A549 (cell line): ENCODE measurements around the gene PTPRE. TPM values are rescaled to one million over a fixed set of nuclear protein-coding genes. Genes with fewer than 3 reads are reported as not detected.

Experiments
- ATAC-seq, 2 experiments: fragments of 200-7000 bp in 1 of 2; fragments of >200 bp in 1 of 2; cut with Nextera tagmentation in 1 of 2; cut with Tn5 transposase in 1 of 2; 3 replicates each; pipeline versions ENCODE4 v1.8.0 to v1.9.1; 2018 to 2020; ENCODE audit warnings: mild to moderate bottlenecking in 1 of 2, moderate library complexity in 1 of 2
- CTCF ChIA-PET: fragments of 300-600 bp; sonication (Branson Sonifier 250); formaldehyde crosslinking; extraction: SDS; loops from one replicate; lab custom pipeline; 2021; ENCODE audit warnings: antibody characterized with exemption, inconsistent platforms; lab: Yijun Ruan, JAX
- POLR2A ChIA-PET: fragments of 350-600 bp; formaldehyde crosslinking; extraction: SDS; loops from one replicate; lab custom pipeline; 2021; ENCODE audit warnings: antibody characterized with exemption, inconsistent platforms; lab: Yijun Ruan, JAX
- DNase-seq, 2 experiments: peaks; one replicate each; pipeline versions ENCODE4 v3.0.0 to v3.0.0-alpha.2; 2011 to 2016; ENCODE audit warnings: low read depth in 1 of 2, low spot score in 1 of 2
- FAIRE-seq: peaks from 2 replicates; lab custom pipeline; 2011; peaks lifted over from hg19 to GRCh38; lab: Jason Lieb, UNC
- H3K27ac ChIP-seq, 2 experiments: fragments of >200 bp; sonication (Bioruptor Twin); formaldehyde crosslinking; 3 replicates each; pipeline ENCODE4 v1.5.1; 2016 to 2017
- H3K4me1 ChIP-seq: fragments of >200 bp; sonication (Bioruptor Twin); formaldehyde crosslinking; 3 replicates; pipeline ENCODE4 v1.6.1; 2016
- H3K4me2 ChIP-seq: fragments of >200 bp; sonication (Bioruptor Twin); formaldehyde crosslinking; 3 replicates; pipeline ENCODE4 v1.6.1; 2016
- H3K4me3 ChIP-seq: fragments of >200 bp; sonication (Bioruptor Twin); formaldehyde crosslinking; 3 replicates; pipeline ENCODE4 v1.5.1; 2016
- H3K9me3 ChIP-seq: fragments of >200 bp; sonication (Bioruptor Twin); formaldehyde crosslinking; 3 replicates; pipeline ENCODE4 v1.6.1; 2016
- CBX8 ChIP-seq: fragments of 200-600 bp; sonication (generic); IDR thresholded peaks from 2 replicates; pipeline ENCODE4 v1.6.1; 2016
- CEBPB ChIP-seq, 2 experiments: fragments of >200 bp in 1 of 2; sonication (Bioruptor Twin) in 1 of 2; formaldehyde crosslinking in 1 of 2; IDR thresholded peaks; 2 replicates each; pipeline ENCODE4 v1.6.1; 2012 to 2016
- CHD2 ChIP-seq: fragments of 150-350 bp; IDR thresholded peaks from 2 replicates; pipeline ENCODE4 v1.6.1; 2014; ENCODE audit warnings: low read length; ENCODE audit not compliant: partially characterized antibody
- CHD4 ChIP-seq: fragments of 200-600 bp; sonication (generic); IDR thresholded peaks from 2 replicates; pipeline ENCODE4 v1.6.1; 2016; ENCODE audit warnings: antibody characterized with exemption, mild to moderate bottlenecking, borderline replicate concordance
- CTCF ChIP-seq: fragments of >200 bp; sonication (Bioruptor Twin); formaldehyde crosslinking; IDR thresholded peaks from 3 replicates; pipeline ENCODE4 v1.5.1; 2016
- ESRRA ChIP-seq: fragments of 150-350 bp; IDR thresholded peaks from 2 replicates; pipeline ENCODE4 v1.6.1; 2014; ENCODE audit warnings: mild to moderate bottlenecking, low read length, borderline replicate concordance
- FOSB ChIP-seq: fragments of 250-450 bp; sonication (Bioruptor Pico); IDR thresholded peaks from 2 replicates; pipeline ENCODE4 v1.5.0; 2020; ENCODE audit warnings: mild to moderate bottlenecking, moderate library complexity
- FOSL2 ChIP-seq, 2 experiments: fragments of 450-650 bp in 1 of 2; fragments of >200 bp in 1 of 2; sonication (Bioruptor Twin) in 1 of 2; formaldehyde crosslinking; IDR thresholded peaks; 2 replicates each; pipeline versions ENCODE4 v1.5.0 to v1.6.1; 2016 to 2020; ENCODE audit warnings: mild to moderate bottlenecking in 1 of 2, moderate library complexity in 1 of 2
- HDAC2 ChIP-seq: fragments of 200-600 bp; sonication (generic); IDR thresholded peaks from 2 replicates; pipeline ENCODE4 v1.6.1; 2016
- HES2 ChIP-seq: fragments of >200 bp; sonication (Bioruptor Twin); formaldehyde crosslinking; IDR thresholded peaks from 2 replicates; pipeline ENCODE4 v1.6.1; 2016
- HEYL ChIP-seq: fragments of 250-450 bp; sonication (Bioruptor Pico); IDR thresholded peaks from 2 replicates; pipeline ENCODE4 v1.8.0; 2021; ENCODE audit warnings: mild to moderate bottlenecking, moderate library complexity
- HOXA7 ChIP-seq: fragments of 250-450 bp; sonication (Bioruptor Pico); IDR thresholded peaks from 2 replicates; pipeline ENCODE4 v1.5.0; 2020; ENCODE audit warnings: mild to moderate bottlenecking, moderate library complexity
- HOXB13 ChIP-seq: fragments of 250-450 bp; sonication (Bioruptor Pico); IDR thresholded peaks from 2 replicates; pipeline ENCODE4 v1.5.0; 2020; ENCODE audit warnings: low read depth, mild to moderate bottlenecking, moderate library complexity
- HOXB5 ChIP-seq: fragments of 250-450 bp; sonication (Bioruptor Pico); IDR thresholded peaks from 2 replicates; pipeline ENCODE4 v1.5.0; 2020; ENCODE audit warnings: mild to moderate bottlenecking, moderate library complexity
- JUN ChIP-seq, 2 experiments: fragments of >200 bp; sonication (Bioruptor Twin); formaldehyde crosslinking; IDR thresholded peaks; 2 replicates in 1 of 2; 3 replicates in 1 of 2; pipeline ENCODE4 v1.6.1; 2016 to 2017
- JUNB ChIP-seq: fragments of >200 bp; sonication (Bioruptor Twin); formaldehyde crosslinking; IDR thresholded peaks from 2 replicates; pipeline ENCODE4 v1.6.1; 2016
- KDM1A ChIP-seq: fragments of 200-600 bp; sonication (generic); IDR thresholded peaks from 2 replicates; pipeline ENCODE4 v1.6.1; 2016; ENCODE audit warnings: low read depth, mild to moderate bottlenecking
- KDM5A ChIP-seq: fragments of 200-600 bp; sonication (generic); IDR thresholded peaks from 2 replicates; pipeline ENCODE4 v1.6.1; 2016; ENCODE audit warnings: antibody characterized with exemption, mild to moderate bottlenecking
- MAFK ChIP-seq: fragments of 450-650 bp; IDR thresholded peaks from 2 replicates; pipeline ENCODE4 v1.6.1; 2014; ENCODE audit not compliant: partially characterized antibody
- MAZ ChIP-seq: fragments of 150-350 bp; IDR thresholded peaks from 2 replicates; pipeline ENCODE4 v1.6.1; 2014; ENCODE audit warnings: antibody characterized with exemption, low read depth, low read length, borderline replicate concordance
- MYC ChIP-seq: IDR thresholded peaks from 2 replicates; pipeline ENCODE4 v1.6.1; 2012; ENCODE audit warnings: mild to moderate bottlenecking, inconsistent platforms, low read length, improper control_type of control experiment, borderline replicate concordance
- NPAS2 ChIP-seq: fragments of 250-450 bp; sonication (Bioruptor Pico); IDR thresholded peaks from 2 replicates; pipeline ENCODE4 v1.8.0; 2022; ENCODE audit warnings: mild to moderate bottlenecking, moderate library complexity, borderline replicate concordance
- NR3C1 ChIP-seq: fragments of >200 bp; sonication (Bioruptor Twin); formaldehyde crosslinking; IDR thresholded peaks from 3 replicates; pipeline ENCODE4 v1.6.1; 2017
- PHF8 ChIP-seq: fragments of 200-600 bp; sonication (generic); IDR thresholded peaks from 2 replicates; pipeline ENCODE4 v1.6.1; 2016; ENCODE audit warnings: low read depth, mild to moderate bottlenecking, antibody characterized with exemption, moderate library complexity, borderline replicate concordance
- RAD21 ChIP-seq, 2 experiments: fragments of >200 bp in 1 of 2; sonication (Bioruptor Twin) in 1 of 2; formaldehyde crosslinking in 1 of 2; IDR thresholded peaks in 1 of 2; conservative IDR thresholded peaks in 1 of 2; 2 replicates in 1 of 2; 3 replicates in 1 of 2; pipeline ENCODE4 v1.6.1; 2012 to 2018; ENCODE audit warnings: inconsistent platforms in 1 of 2
- RARB ChIP-seq: fragments of 250-450 bp; sonication (Bioruptor Pico); IDR thresholded peaks from 2 replicates; pipeline ENCODE4 v1.8.0; 2021; ENCODE audit warnings: mild to moderate bottlenecking, moderate library complexity
- REST ChIP-seq: fragments of 200-600 bp; sonication (generic); IDR thresholded peaks from 2 replicates; pipeline ENCODE4 v1.6.1; 2016; ENCODE audit warnings: antibody characterized with exemption, mild to moderate bottlenecking, moderate library complexity
- RNF2 ChIP-seq: fragments of 200-600 bp; sonication (generic); IDR thresholded peaks from 2 replicates; pipeline ENCODE4 v1.6.1; 2016; ENCODE audit warnings: low read depth, mild to moderate bottlenecking, antibody characterized with exemption, moderate library complexity, borderline replicate concordance
- SREBF2 ChIP-seq: fragments of 450-650 bp; IDR thresholded peaks from 2 replicates; pipeline ENCODE4 v1.6.1; 2014; ENCODE audit warnings: mild to moderate bottlenecking, moderate library complexity
- TP53 ChIP-seq: fragments of 250-450 bp; sonication (Bioruptor Pico); IDR thresholded peaks from 2 replicates; pipeline ENCODE4 v1.5.0; 2021; ENCODE audit warnings: mild to moderate bottlenecking, moderate library complexity
- ZNF302 ChIP-seq: fragments of 250-450 bp; sonication (Bioruptor Pico); IDR thresholded peaks from 2 replicates; pipeline ENCODE4 v1.9.0; 2021; ENCODE audit warnings: inconsistent platforms, mild to moderate bottlenecking, moderate library complexity
- ZSCAN20 ChIP-seq: fragments of 250-450 bp; sonication (Bioruptor Pico); IDR thresholded peaks from 2 replicates; pipeline ENCODE4 v1.8.0; 2022; ENCODE audit warnings: mild to moderate bottlenecking, moderate library complexity
- WGBS: methylation state at CpG from one replicate; pipeline ENCODE4 v1.1.6; 2017; ENCODE audit errors: missing lambda C conversion rate; 5-methylcytosine and 5-hydroxymethylcytosine counted together
- polyA plus RNA-seq, 4 experiments: library from polyadenylated mRNA; depleted of rRNA in 3 of 4; stranded (reverse); fragments of >200 nt; fragmentation: RNase III in 1 of 4; extraction: RNeasy Plus Mini Kit Qiagen cat#74134 plus additional on column Dnase treatment in 1 of 4; gene quantifications; 2 replicates in 3 of 4; 3 replicates in 1 of 4; pipeline ENCODE4 v1.2.3, GENCODE V29; 2011 to 2017
- TF ChIP-seq, protein P1 (sequence below): IDR thresholded peaks from 2 replicates; pipeline ENCODE4 v1.6.1; 2012; ENCODE audit warnings: low read depth, borderline replicate concordance
- TF ChIP-seq, protein P2 (sequence below): IDR thresholded peaks from 2 replicates; pipeline ENCODE4 v1.6.1; 2012

PTPRE gene
- polyA plus RNA-seq, 2 of the 4 experiments (the other 2 are of a cell fraction), result 0.31 to 1.5 TPM

GRCh38 chr10:127997271-127997670 is 90.4 kb downstream of the PTPRE start:
- ChIA-PET CTCF (no interaction called here), POLR2A (no interaction called here)
- H3K27ac ChIP-seq, result no peak overlapping the region
- ATAC-seq (no peak), DNase-seq (no peak), FAIRE-seq (no peak)
- TF ChIP-seq CTCF (no peak), FOSB (no peak), CHD4 (no peak), FOSL2 (IDR thresholded peaks at IDR 0.05) (no peak), FOSL2 (CRISPR knock-in tag; IDR thresholded peaks at IDR 0.05) (no peak), CHD2 (no peak), KDM5A (no peak), ZNF302 (no peak), JUNB (no peak), REST (no peak), CBX8 (no peak), CEBPB (IDR thresholded peaks at IDR 0.05) (no peak), KDM1A (no peak), RAD21 (conservative IDR thresholded peaks at IDR 0.05 in 1 of 2, IDR thresholded peaks at IDR 0.05 in 1 of 2) (no peak), MAZ (no peak), HEYL (CRISPR knock-in tag) (no peak), ZSCAN20 (CRISPR knock-in tag) (no peak), PHF8 (no peak), HOXA7 (no peak), NR3C1 (no peak)
- TF ChIP-seq, protein P1, sequence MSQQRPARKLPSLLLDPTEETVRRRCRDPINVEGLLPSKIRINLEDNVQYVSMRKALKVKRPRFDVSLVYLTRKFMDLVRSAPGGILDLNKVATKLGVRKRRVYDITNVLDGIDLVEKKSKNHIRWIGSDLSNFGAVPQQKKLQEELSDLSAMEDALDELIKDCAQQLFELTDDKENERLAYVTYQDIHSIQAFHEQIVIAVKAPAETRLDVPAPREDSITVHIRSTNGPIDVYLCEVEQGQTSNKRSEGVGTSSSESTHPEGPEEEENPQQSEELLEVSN, result no peak
- H3K4me3 ChIP-seq, result no peak overlapping the region
- 31% methylated on average over 4 of the region's 4 CpGs for WGBS
- no peaks in the 10 kb centered on the region for H3K9me3 ChIP-seq
- H3K4me1 ChIP-seq, result no peaks in the 10 kb centered on the region; the same call in 2 of the 3 replicates
- H3K4me2 ChIP-seq, result no peak overlapping the region

GRCh38 chr10:127997937-127998336 is 91.0 kb downstream of the PTPRE start:
- WGBS, result 45% methylated on average over 8 of the region's 8 CpGs
- Histone ChIP-seq H3K4me2 (no peak overlapping the region), H3K4me3 (no peak overlapping the region), H3K27ac (no peak overlapping the region), H3K4me1 (no peaks in the 10 kb centered on the region), H3K9me3 (no peaks in the 10 kb centered on the region)
- no peak for FAIRE-seq
- no peak for DNase-seq
- ATAC-seq, result no peak
- ChIA-PET CTCF (no interaction called here), POLR2A (no interaction called here)
- TF ChIP-seq NPAS2 (CRISPR knock-in tag) (no peak), SREBF2 (no peak), MAFK (no peak), HOXB13 (CRISPR knock-in tag) (no peak), HOXB5 (CRISPR knock-in tag) (no peak), HDAC2 (no peak), JUN (IDR thresholded peaks at IDR 0.05) (no peak), HES2 (no peak), TP53 (CRISPR knock-in tag) (no peak), MAZ (no peak), FOSB (no peak), ZNF302 (no peak), ESRRA (no peak), MYC (no peak), RNF2 (no peak), ZSCAN20 (CRISPR knock-in tag) (no peak), RARB (CRISPR knock-in tag) (no peak)
- TF ChIP-seq, protein P2, sequence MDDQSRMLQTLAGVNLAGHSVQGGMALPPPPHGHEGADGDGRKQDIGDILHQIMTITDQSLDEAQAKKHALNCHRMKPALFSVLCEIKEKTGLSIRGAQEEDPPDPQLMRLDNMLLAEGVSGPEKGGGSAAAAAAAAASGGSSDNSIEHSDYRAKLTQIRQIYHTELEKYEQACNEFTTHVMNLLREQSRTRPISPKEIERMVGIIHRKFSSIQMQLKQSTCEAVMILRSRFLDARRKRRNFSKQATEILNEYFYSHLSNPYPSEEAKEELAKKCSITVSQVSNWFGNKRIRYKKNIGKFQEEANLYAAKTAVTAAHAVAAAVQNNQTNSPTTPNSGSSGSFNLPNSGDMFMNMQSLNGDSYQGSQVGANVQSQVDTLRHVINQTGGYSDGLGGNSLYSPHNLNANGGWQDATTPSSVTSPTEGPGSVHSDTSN, result no peak
